IMR-90 (cell line): Measurements from ENCODE around the gene OR10H1.

Experiments
- BHLHE40 ChIP-seq: fragments of 150-350 bp; IDR thresholded peaks from 2 replicates; pipeline ENCODE4 v1.6.1; 2016; ENCODE audit warnings: mild to moderate bottlenecking, low read depth, low read length
- CEBPB ChIP-seq: IDR thresholded peaks from 2 replicates; pipeline ENCODE4 v1.6.1; 2012; ENCODE audit warnings: low read depth, low read length, improper control_type of control experiment
- CTCF ChIP-seq: conservative IDR thresholded peaks from 2 replicates; pipeline ENCODE4 v1.5.1; 2012; ENCODE audit warnings: mild to moderate bottlenecking, low read depth, low read length, improper control_type of control experiment
- FOS ChIP-seq: fragments of 150-350 bp; IDR thresholded peaks from 2 replicates; pipeline ENCODE4 v1.6.1; 2016; ENCODE audit warnings: low read depth, low read length
- MXI1 ChIP-seq: IDR thresholded peaks from 2 replicates; pipeline ENCODE4 v1.6.1; 2012; ENCODE audit warnings: low read depth, mild to moderate bottlenecking, low read length, moderate library complexity, borderline replicate concordance
- NFE2L2 ChIP-seq: fragments of 150-350 bp; IDR thresholded peaks from 2 replicates; pipeline ENCODE4 v1.6.1; 2016; ENCODE audit warnings: low read depth, mild to moderate bottlenecking, low read length
- POLR2A ChIP-seq: IDR thresholded peaks from 2 replicates; pipeline ENCODE4 v1.6.1; 2012; ENCODE audit warnings: mild to moderate bottlenecking, low read depth, low read length
- RAD21 ChIP-seq: IDR thresholded peaks from 2 replicates; pipeline ENCODE4 v1.6.1; 2012; ENCODE audit warnings: low read length, improper control_type of control experiment
- RFX5 ChIP-seq: IDR thresholded peaks from 2 replicates; pipeline ENCODE4 v1.8.0; 2012; ENCODE audit warnings: low read depth, mild to moderate bottlenecking, low read length, moderate library complexity
- SMC3 ChIP-seq: fragments of 150-350 bp; IDR thresholded peaks from 2 replicates; pipeline ENCODE4 v1.6.1; 2016; ENCODE audit warnings: low read depth, mild to moderate bottlenecking, antibody characterized with exemption, low read length, moderate library complexity
- USF2 ChIP-seq: fragments of 150-350 bp; IDR thresholded peaks from 2 replicates; pipeline ENCODE4 v1.6.1; 2017; ENCODE audit warnings: mild to moderate bottlenecking, antibody characterized with exemption, low read length, low read depth

- TF ChIP-seq CTCF (no peak), MXI1 (no peak), SMC3 (no peak), BHLHE40 (no peak), USF2 (no peak), RFX5 (no peak), POLR2A (no peak), CEBPB (no peak), RAD21 (no peak), FOS (no peak), NFE2L2 (no peak)
These were observed 26.6 kb upstream of the OR10H1 start for GRCh38 chr19:15841875-15842569.
